Common myeloid progenitor, CD34-positive (primary cell): ENCODE data around the gene PPP1CB.

Experiments
- CTCF ChIA-PET: fragments of 350-600 bp; sonication (Branson Sonifier 250); formaldehyde crosslinking; loops from one replicate; lab custom pipeline; 2021; ENCODE audit warnings: antibody characterized with exemption; lab: Charles Lee
- POLR2A ChIA-PET: fragments of 350-600 bp; sonication (Branson Sonifier 250); formaldehyde crosslinking; loops from one replicate; lab custom pipeline; 2021; ENCODE audit warnings: antibody characterized with exemption; lab: Charles Lee
- DNase-seq, 3 donors: peaks; one replicate each; pipeline versions ENCODE4 v3.0.0 to v3.0.0-alpha.2; 2013
- H3K27ac ChIP-seq, 2 experiments: 1 replicate in 1 of 2; 2 replicates in 1 of 2; pipeline ENCODE4 v1.7.0; 2013; ENCODE audit warnings: inconsistent platforms in 2 of 2, low read length in 2 of 2, mild to moderate bottlenecking in 2 of 2, low read depth in 1 of 2, moderate library complexity in 1 of 2; ENCODE audit not compliant: severe bottlenecking in 2 of 2, insufficient read depth in 1 of 2, poor library complexity in 1 of 2
- H3K27me3 ChIP-seq, 5 experiments: replicated peaks in 2 of 5; 1 replicate in 3 of 5; 2 replicates in 2 of 5; pipeline versions ENCODE4 v1.6.1 to v1.7.0; 2013; ENCODE audit warnings: low read length in 4 of 5, mild to moderate bottlenecking in 2 of 5, moderate library complexity in 2 of 5, inconsistent platforms in 1 of 5; ENCODE audit not compliant: insufficient read depth in 5 of 5, control insufficient read depth in 4 of 5
- H3K36me3 ChIP-seq, 4 experiments: 1 replicate in 2 of 4; 2 replicates in 2 of 4; pipeline versions ENCODE4 v1.6.1 to v1.7.0; 2013; ENCODE audit warnings: low read length in 3 of 4, control low read depth in 1 of 4, mild to moderate bottlenecking in 1 of 4; ENCODE audit not compliant: control insufficient read depth in 4 of 4, insufficient read depth in 4 of 4
- H3K4me1 ChIP-seq, 4 experiments: 1 replicate in 3 of 4; 2 replicates in 1 of 4; pipeline versions ENCODE4 v1.6.1 to v1.7.1; 2013; ENCODE audit warnings: low read length in 3 of 4, mild to moderate bottlenecking in 3 of 4, control low read depth in 1 of 4, inconsistent platforms in 1 of 4, moderate library complexity in 1 of 4; ENCODE audit not compliant: control insufficient read depth in 4 of 4, insufficient read depth in 4 of 4; ENCODE audit errors: control extremely low read depth in 1 of 4
- H3K4me3 ChIP-seq, 7 experiments: 1 replicate in 4 of 7; 2 replicates in 3 of 7; pipeline versions ENCODE4 v1.5.1 to v1.7.0; 2013; ENCODE audit warnings: mild to moderate bottlenecking in 7 of 7, low read length in 6 of 7, moderate library complexity in 6 of 7, inconsistent platforms in 2 of 7, low read depth in 2 of 7, control low read depth in 1 of 7; ENCODE audit not compliant: insufficient read depth in 4 of 7, control insufficient read depth in 1 of 7; ENCODE audit errors: extremely low read depth in 1 of 7
- H3K9me3 ChIP-seq, 5 experiments: 1 replicate in 4 of 5; 2 replicates in 1 of 5; pipeline versions ENCODE4 v1.6.1 to v1.7.1; 2013; ENCODE audit warnings: low read length in 4 of 5, mild to moderate bottlenecking in 2 of 5, inconsistent platforms in 1 of 5, low read depth in 1 of 5, moderate library complexity in 1 of 5; ENCODE audit not compliant: control insufficient read depth in 4 of 5, insufficient read depth in 2 of 5; ENCODE audit errors: control extremely low read depth in 1 of 5
- WGBS: methylation state at CpG from one replicate; pipeline ENCODE4 v1.1.5; 2013; ENCODE audit not compliant: insufficient coverage; 5-methylcytosine and 5-hydroxymethylcytosine counted together

The PPP1CB gene

GRCh38 chr2:28721601-28722191 lies 29.9 kb upstream of the PPP1CB start:
- POLR2A ChIA-PET = no interaction called here
- CTCF ChIA-PET = interaction anchor here (0.6 to 1.4 kb wide), 3 partner anchors 15 to 22 kb away, joined by 3 read pairs; no protein-coding TSS in a partner anchor
- Histone ChIP-seq H3K27ac (no peak overlapping the region), H3K27me3 (no peaks in the 10 kb centered on the region), H3K9me3 (no peaks in the 10 kb centered on the region), H3K36me3 (no peaks in the 10 kb centered on the region), H3K4me3 (no peak overlapping the region), H3K4me1 (peaks cover 0 to 10% (median 0%) of the 10 kb centered on the region in 4 experiments)
- no peak for DNase-seq
- WGBS = 98% methylated on average over 4 of the region's 7 CpGs

- Histone ChIP-seq H3K27ac (no peak overlapping the region), H3K27me3 (no peaks in the 10 kb centered on the region), H3K4me1 (no peaks in the 10 kb centered on the region), H3K36me3 (no peaks in the 10 kb centered on the region), H3K4me3 (no peak overlapping the region), H3K9me3 (no peaks in the 10 kb centered on the region)
- 93% methylated on average over 4 of the region's 8 CpGs for whole genome bisulfite sequencing
- ChIA-PET CTCF (interaction anchor here (1.4 kb wide), 1 partner anchor 8 kb away, joined by 3 read pairs; no protein-coding TSS in a partner anchor), POLR2A (no interaction called here)
- no peak for DNase-seq
Measured at GRCh38 chr2:28725021-28725711, 26.5 kb upstream of the PPP1CB start.

- Histone ChIP-seq H3K36me3 (no peaks in the 10 kb centered on the region), H3K27me3 (no peaks in the 10 kb centered on the region), H3K4me1 (no peaks in the 10 kb centered on the region), H3K4me3 (no peak overlapping the region), H3K27ac (no peak overlapping the region), H3K9me3 (no peaks in the 10 kb centered on the region)
- ChIA-PET POLR2A (no interaction called here), CTCF (no interaction called here)
- WGBS = 100% methylated on average over 4 of the region's 4 CpGs
- no peak for DNase-seq
Measured at GRCh38 chr2:28726177-28726576, 25.5 kb upstream of the PPP1CB start.

GRCh38 chr2:28729698-28730097 lies 21.9 kb upstream of the PPP1CB start:
- DNase-seq = no peak
- Histone ChIP-seq H3K36me3 (no peaks in the 10 kb centered on the region), H3K9me3 (no peaks in the 10 kb centered on the region), H3K4me3 (no peak overlapping the region), H3K4me1 (no peaks in the 10 kb centered on the region), H3K27ac (no peak overlapping the region), H3K27me3 (no peaks in the 10 kb centered on the region)
- POLR2A ChIA-PET = no interaction called here
- CTCF ChIA-PET = interaction anchor here (1.6 kb wide), 1 partner anchor 13 kb away, joined by 4 read pairs; no protein-coding TSS in a partner anchor

GRCh38 chr2:28730641-28731146 lies 20.9 kb upstream of the PPP1CB start:
- ChIA-PET CTCF (interaction anchor here (0.7 kb wide), 1 partner anchor 9 kb away, joined by 4 read pairs; no protein-coding TSS in a partner anchor), POLR2A (interaction anchor here (0.6 to 0.7 kb wide), 2 partner anchors 37 to 313 kb away, joined by 3 to 4 read pairs; no protein-coding TSS in a partner anchor)
- DNase-seq = no peak
- H3K36me3 ChIP-seq = no peaks in the 10 kb centered on the region
- H3K4me3 ChIP-seq = no peak overlapping the region
- H3K4me1 ChIP-seq = no peaks in the 10 kb centered on the region
- no peak overlapping the region for H3K27ac ChIP-seq
- H3K9me3 ChIP-seq = no peaks in the 10 kb centered on the region
- H3K27me3 ChIP-seq = no peaks in the 10 kb centered on the region
- WGBS = 100% methylated on average over 3 of the region's 5 CpGs

GRCh38 chr2:28735511-28735910 lies 16.1 kb upstream of the PPP1CB start:
- no peaks in the 10 kb centered on the region for H3K4me1 ChIP-seq
- WGBS = 80% methylated on average over 5 of the region's 6 CpGs
- no peaks in the 10 kb centered on the region for H3K36me3 ChIP-seq
- no peak overlapping the region for H3K27ac ChIP-seq
- CTCF ChIA-PET = interaction anchor here (0.6 to 0.8 kb wide), 2 partner anchors 82 to 112 kb away, joined by 3 to 4 read pairs; no protein-coding TSS in a partner anchor
- H3K9me3 ChIP-seq = peaks cover 0 to 9% (median 4%) of the 10 kb centered on the region in 5 experiments
- no peaks in the 10 kb centered on the region for H3K27me3 ChIP-seq
- no peak for DNase-seq
- POLR2A ChIA-PET = interaction anchor here (0.6 kb wide), 1 partner anchor 9 kb away, joined by 3 read pairs; no protein-coding TSS in a partner anchor
- no peak overlapping the region for H3K4me3 ChIP-seq

GRCh38 chr2:28736034-28736433 lies 15.6 kb upstream of the PPP1CB start:
- CTCF ChIA-PET = interaction anchor here (0.6 to 0.8 kb wide), 2 partner anchors 83 to 113 kb away, joined by 3 to 4 read pairs; no protein-coding TSS in a partner anchor
- no peak overlapping the region for H3K27ac ChIP-seq
- POLR2A ChIA-PET = no interaction called here
- H3K9me3 ChIP-seq = peaks cover 0 to 9% (median 4%) of the 10 kb centered on the region in 5 experiments
- no peak overlapping the region for H3K4me3 ChIP-seq
- no peaks in the 10 kb centered on the region for H3K27me3 ChIP-seq
- H3K4me1 ChIP-seq = no peaks in the 10 kb centered on the region
- no peak for DNase-seq
- WGBS = 74% methylated on average over 3 of the region's 3 CpGs
- H3K36me3 ChIP-seq = peaks cover 0 to under 1% (median 0%) of the 10 kb centered on the region in 4 experiments
